OCI-LY7 (cell line): Measurements from ENCODE around the gene SLC16A1. TPM values are rescaled to one million over a fixed set of nuclear protein-coding genes. Genes with fewer than 3 reads are reported as not detected.

Experiments used
- BruUV-seq: library from RNA; stranded (reverse); fragments of 400-500 nt; replicated peaks from 2 replicates; lab custom pipeline; 2021; lab: Mats Ljungman, UMichigan
- CTCF ChIA-PET: fragments of 300-600 bp; sonication (Branson Sonifier 250); formaldehyde crosslinking; loops from one replicate; lab custom pipeline; 2022; ENCODE audit warnings: antibody characterized with exemption; ENCODE audit not compliant: unreplicated experiment; lab: Charles Lee
- POLR2A ChIA-PET: fragments of 300-600 bp; sonication (Branson Sonifier 250); formaldehyde crosslinking; loops from one replicate; lab custom pipeline; 2022; ENCODE audit warnings: antibody characterized with exemption; lab: Charles Lee
- DNase-seq: peaks from one replicate; pipeline ENCODE4 v3.0.0-alpha.2; 2015; ENCODE audit warnings: low spot score
- H2AFZ ChIP-seq: fragments of 200-600 bp; sonication (generic), shearing (Covaris generic); 2 replicates; pipeline ENCODE4 v1.6.1; 2014; ENCODE audit warnings: mild to moderate bottlenecking, antibody characterized with exemption, low read length, moderate library complexity
- H3K27ac ChIP-seq: fragments of 200-600 bp; sonication (generic); 2 replicates; pipeline ENCODE4 v1.5.1; 2014; ENCODE audit warnings: mixed run types, low read depth, mild to moderate bottlenecking, moderate library complexity, low read length, inconsistent platforms; ENCODE audit not compliant: poor library complexity, severe bottlenecking
- H3K36me3 ChIP-seq: fragments of 200-600 bp; sonication (generic); 2 replicates; pipeline ENCODE4 v1.6.1; 2014; ENCODE audit warnings: mild to moderate bottlenecking, antibody characterized with exemption, low read length, moderate library complexity, mixed read lengths; ENCODE audit not compliant: insufficient read depth
- H3K4me1 ChIP-seq: fragments of 200-600 bp; sonication (generic); 2 replicates; pipeline ENCODE4 v1.5.1; 2014; ENCODE audit warnings: mild to moderate bottlenecking, low read length; ENCODE audit not compliant: insufficient read depth, poor library complexity, severe bottlenecking
- H3K4me2 ChIP-seq: fragments of 200-600 bp; sonication (generic); 2 replicates; pipeline ENCODE4 v1.6.1; 2014; ENCODE audit warnings: mild to moderate bottlenecking, low read length
- H3K4me3 ChIP-seq: fragments of 200-600 bp; sonication (generic); 2 replicates; pipeline ENCODE4 v1.5.1; 2014; ENCODE audit warnings: mild to moderate bottlenecking, low read depth, low read length; ENCODE audit not compliant: poor library complexity, severe bottlenecking
- H3K79me2 ChIP-seq: fragments of 200-600 bp; sonication (generic); 2 replicates; pipeline ENCODE4 v1.6.1; 2016; ENCODE audit warnings: low read depth, mild to moderate bottlenecking, low read length, moderate library complexity, mixed read lengths; ENCODE audit not compliant: insufficient read depth
- H3K9me2 ChIP-seq: fragments of 200-600 bp; sonication (generic); 2 replicates; pipeline ENCODE4 v1.6.1; 2016; ENCODE audit warnings: mild to moderate bottlenecking, low read length, mixed read lengths; ENCODE audit not compliant: insufficient read depth
- H3K9me3 ChIP-seq: fragments of 200-600 bp; sonication (generic); 2 replicates; pipeline ENCODE4 v1.6.1; 2014; ENCODE audit warnings: mild to moderate bottlenecking, mixed run types, low read length, mixed read lengths
- H4K20me1 ChIP-seq: fragments of 200-600 bp; sonication (generic); 2 replicates; pipeline ENCODE4 v1.6.1; 2014; ENCODE audit warnings: mild to moderate bottlenecking, antibody characterized with exemption, low read length, moderate library complexity, mixed read lengths; ENCODE audit not compliant: insufficient read depth
- CTCF ChIP-seq: fragments of 200-600 bp; sonication (generic); conservative IDR thresholded peaks from 2 replicates; pipeline ENCODE4 v1.5.1; 2014; ENCODE audit warnings: mild to moderate bottlenecking, antibody characterized with exemption, low read length, moderate library complexity, mixed read lengths
- EZH2phosphoT487 ChIP-seq: fragments of 200-600 bp; sonication (generic); IDR thresholded peaks from 2 replicates; pipeline ENCODE4 v1.6.1; 2018; ENCODE audit warnings: low read depth, borderline replicate concordance, mild to moderate bottlenecking, mixed run types, antibody characterized with exemption, low read length, moderate library complexity, mixed read lengths
- intact Hi-C: fragments of 100-400 bp; cut with micrococcal nuclease; formaldehyde crosslinking; loops from one replicate; pipeline ENCODE4 v1.10.0; 2022; ENCODE audit not compliant: unreplicated experiment
- total RNA-seq, 2 experiments: library from RNA; depleted of rRNA in 1 of 2; stranded (reverse); fragments of >200 nt in 1 of 2; shearing (Covaris generic) in 1 of 2; gene quantifications; 2 replicates each; pipeline ENCODE4 v1.2.3, GENCODE V29; 2014 to 2022

Gene SLC16A1
- total RNA-seq, 2 experiments from 2014 or later, result 56.1 to 67.8 TPM

DNA sequence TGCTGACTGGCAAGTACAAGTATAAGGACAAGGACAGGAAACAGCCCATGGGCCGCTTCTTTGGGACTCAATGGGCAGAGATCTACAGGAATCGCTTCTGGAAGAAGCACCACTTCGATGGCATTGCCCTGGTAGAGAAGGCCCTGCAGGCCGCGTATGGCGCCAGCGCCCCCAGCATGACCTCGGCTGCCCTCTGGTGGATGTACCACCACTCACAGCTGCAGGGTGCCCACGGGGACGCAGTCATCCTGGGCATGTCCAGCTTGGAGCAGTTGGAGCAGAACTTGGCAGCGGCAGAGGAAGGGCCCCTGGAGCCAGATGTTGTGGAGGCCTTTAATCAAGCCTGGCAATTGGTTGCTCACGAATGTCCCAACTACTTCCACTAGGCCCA lies 32.0 kb downstream of the SLC16A1 start:
- peaks cover 8% of the 10 kb centered on the region; the same call in 1 of the 2 replicates for H3K79me2 ChIP-seq
- ChIA-PET CTCF (no interaction called here), POLR2A (no interaction called here)
- peaks cover 11% of the 10 kb centered on the region for H3K4me1 ChIP-seq
- no peak overlapping the region for H3K4me3 ChIP-seq
- H3K36me3 ChIP-seq, result peaks cover 91% of the 10 kb centered on the region
- intact Hi-C loops, result no loop called here
- no TSS peak for BruUV-seq
- H3K27ac ChIP-seq, result no peak overlapping the region
- no peaks in the 10 kb centered on the region for H3K9me3 ChIP-seq
- no peak overlapping the region for H3K4me2 ChIP-seq
- H2AFZ ChIP-seq, result no peak overlapping the region
- TF ChIP-seq EZH2phosphoT487, result no peak
- TF ChIP-seq CTCF, result no peak
- no peaks in the 10 kb centered on the region for H4K20me1 ChIP-seq
- H3K9me2 ChIP-seq, result no peaks in the 10 kb centered on the region
- no peak for DNase-seq

- ChIA-PET POLR2A (no interaction called here), CTCF (no interaction called here)
- no peaks in the 10 kb centered on the region for H4K20me1 ChIP-seq
- H3K27ac ChIP-seq, result no peak overlapping the region
- H3K9me3 ChIP-seq, result no peaks in the 10 kb centered on the region
- peaks cover 89% of the 10 kb centered on the region for H3K36me3 ChIP-seq
- H3K79me2 ChIP-seq, result peaks cover 6% of the 10 kb centered on the region; the same call in 1 of the 2 replicates
- no peak overlapping the region for H3K4me3 ChIP-seq
- H3K9me2 ChIP-seq, result no peaks in the 10 kb centered on the region
- H2AFZ ChIP-seq, result no peak overlapping the region
- no peak for DNase-seq
- BruUV-seq, result no TSS peak
- peaks cover 11% of the 10 kb centered on the region for H3K4me1 ChIP-seq
- intact Hi-C loops, result no loop called here
- H3K4me2 ChIP-seq, result no peak overlapping the region
- TF ChIP-seq EZH2phosphoT487 (no peak), CTCF (no peak)
These were observed 32.6 kb downstream of the SLC16A1 start for GRCh38 chr1:112923234-112923958.

DNA sequence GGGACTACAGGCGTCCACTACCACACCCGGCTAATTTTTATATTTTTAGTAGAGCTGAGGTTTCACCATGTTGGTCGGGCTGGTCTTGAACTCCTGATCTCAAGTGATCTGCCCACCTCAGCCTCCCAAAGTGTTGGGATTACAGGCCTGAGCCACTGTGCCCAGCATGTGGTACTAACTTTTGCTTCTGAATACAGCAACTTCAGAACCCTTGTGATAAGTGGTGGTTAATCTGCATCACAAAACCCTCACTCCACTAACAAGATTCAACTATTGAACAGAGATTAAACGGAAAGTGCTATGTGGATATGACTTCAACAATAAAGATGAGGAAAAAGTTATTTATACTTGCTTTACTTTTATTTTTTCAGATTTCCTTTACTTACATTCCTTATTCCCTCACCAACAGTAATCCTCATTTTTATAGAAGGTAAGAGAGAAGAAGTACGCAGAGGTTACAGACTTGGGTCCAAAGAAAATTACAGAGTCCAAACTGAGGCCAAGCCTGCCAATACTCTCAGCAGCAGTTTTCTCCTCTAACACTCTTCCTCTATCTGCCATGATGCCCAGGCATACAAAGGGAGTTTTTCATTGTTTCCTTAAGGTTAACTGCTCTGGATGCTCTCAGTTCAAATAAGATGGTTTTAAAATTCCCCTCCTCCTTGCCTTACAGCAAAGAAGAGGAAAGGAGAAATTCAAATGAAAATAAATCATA lies 44.3 kb downstream of the SLC16A1 start:
- Histone ChIP-seq H3K4me3 (no peak overlapping the region), H3K4me2 (no peak overlapping the region), H3K27ac (no peak overlapping the region), H2AFZ (no peak overlapping the region), H3K4me1 (no peaks in the 10 kb centered on the region), H3K79me2 (no peaks in the 10 kb centered on the region), H3K9me2 (no peaks in the 10 kb centered on the region), H3K36me3 (peaks cover 55% of the 10 kb centered on the region), H3K9me3 (no peaks in the 10 kb centered on the region), H4K20me1 (no peaks in the 10 kb centered on the region)
- CTCF ChIA-PET, result no interaction called here
- intact Hi-C loops, result no loop called here
- BruUV-seq, result no TSS peak
- DNase-seq, result no peak
- no peak for TF ChIP-seq CTCF
- TF ChIP-seq EZH2phosphoT487, result no peak
- POLR2A ChIA-PET, result no interaction called here
